ENCODE measurements around the gene SLC6A17.

DNA sequence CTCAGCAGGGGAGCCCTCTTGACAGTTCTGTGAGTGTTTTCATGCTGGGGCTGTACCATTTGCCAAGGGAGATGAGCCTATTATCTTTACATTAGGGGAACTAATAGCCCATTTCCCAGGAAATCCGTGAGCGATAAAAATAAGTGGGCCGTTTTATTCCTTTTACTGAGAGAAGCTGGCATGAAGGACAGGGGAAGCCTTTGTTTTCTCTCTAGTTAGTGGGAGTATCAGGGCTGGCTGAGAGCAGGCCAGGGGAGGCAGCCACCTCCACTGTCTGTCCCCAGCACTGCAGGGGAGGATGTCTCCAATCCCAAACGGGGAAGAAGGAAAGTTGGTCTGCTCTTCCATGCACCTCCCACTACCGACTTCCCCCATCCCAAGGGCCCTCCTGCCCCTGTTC is 35.5 kb upstream of the SLC6A17 start:
- TF ChIP-seq, protein P1, sequence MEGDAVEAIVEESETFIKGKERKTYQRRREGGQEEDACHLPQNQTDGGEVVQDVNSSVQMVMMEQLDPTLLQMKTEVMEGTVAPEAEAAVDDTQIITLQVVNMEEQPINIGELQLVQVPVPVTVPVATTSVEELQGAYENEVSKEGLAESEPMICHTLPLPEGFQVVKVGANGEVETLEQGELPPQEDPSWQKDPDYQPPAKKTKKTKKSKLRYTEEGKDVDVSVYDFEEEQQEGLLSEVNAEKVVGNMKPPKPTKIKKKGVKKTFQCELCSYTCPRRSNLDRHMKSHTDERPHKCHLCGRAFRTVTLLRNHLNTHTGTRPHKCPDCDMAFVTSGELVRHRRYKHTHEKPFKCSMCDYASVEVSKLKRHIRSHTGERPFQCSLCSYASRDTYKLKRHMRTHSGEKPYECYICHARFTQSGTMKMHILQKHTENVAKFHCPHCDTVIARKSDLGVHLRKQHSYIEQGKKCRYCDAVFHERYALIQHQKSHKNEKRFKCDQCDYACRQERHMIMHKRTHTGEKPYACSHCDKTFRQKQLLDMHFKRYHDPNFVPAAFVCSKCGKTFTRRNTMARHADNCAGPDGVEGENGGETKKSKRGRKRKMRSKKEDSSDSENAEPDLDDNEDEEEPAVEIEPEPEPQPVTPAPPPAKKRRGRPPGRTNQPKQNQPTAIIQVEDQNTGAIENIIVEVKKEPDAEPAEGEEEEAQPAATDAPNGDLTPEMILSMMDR (IDR thresholded peaks at IDR 0.05; ENCODE audit: extremely low read depth in 1 of 2, insufficient read depth in 1 of 2, low read depth in 1 of 2, low read length in 2 of 2) = no peak
- TF ChIP-seq POLR2AphosphoS5 (IDR thresholded peaks at IDR 0.05; ENCODE audit: insufficient read depth, low read depth, low read length) = no peak
